Pancreas (tissue), 10 donors: ENCODE results near the gene CHST11. TPM values are rescaled to one million over a fixed set of nuclear protein-coding genes. Genes with fewer than 3 reads are reported as not detected.

Experiments used
- ATAC-seq, 4 donors: fragments of 200-7000 bp; cut with Tn5 transposase; one replicate each; pipeline versions ENCODE4 v1.8.0 to v1.9.1; 2020; ENCODE audit warnings: mild to moderate bottlenecking in 4 of 4, moderate library complexity in 4 of 4
- DNase-seq, 6 donors: peaks; one replicate each; pipeline ENCODE4 v3.0.0-alpha.2; 2020
- FAIRE-seq: peaks from 2 replicates; lab custom pipeline; 2012; peaks lifted over from hg19 to GRCh38; lab: Jason Lieb, UNC
- H3K27ac ChIP-seq, 4 donors: fragments of 200-600 bp; sonication (generic); 1 replicate in 3 of 4; 2 replicates in 1 of 4; pipeline versions ENCODE4 v1.5.0 to v1.8.0; 2020
- H3K27me3 ChIP-seq, 4 donors: fragments of 200-600 bp; one replicate each; pipeline ENCODE4 v1.8.0; 2021
- H3K36me3 ChIP-seq, 3 donors: fragments of 200-600 bp; sonication (generic) in 1 of 3; one replicate each; pipeline versions ENCODE4 v1.5.0 to v1.8.0; 2020 to 2021
- H3K4me1 ChIP-seq, 3 donors: fragments of 200-600 bp; one replicate each; pipeline ENCODE4 v1.8.0; 2021
- H3K4me3 ChIP-seq, 4 donors: fragments of 200-600 bp; sonication (generic) in 2 of 4; one replicate each; pipeline versions ENCODE4 v1.5.0 to v1.8.0; 2020 to 2021
- H3K9me3 ChIP-seq, 4 donors: fragments of 200-600 bp; one replicate each; pipeline ENCODE4 v1.8.0; 2021
- WGBS, 2 donors: extraction: QIAGEN DNeasy Blood & Tissue Kit; methylation state at CpG; one replicate each; pipeline ENCODE4 v1.1.7; 2013; 5-methylcytosine and 5-hydroxymethylcytosine counted together
- intact Hi-C, 3 donors: fragments of 100-400 bp; cut with DNase I; formaldehyde crosslinking; loops; one replicate each; pipeline versions ENCODE4 v1.11.1 to v1.14.2; 2022
- polyA plus RNA-seq, 2 donors: library from polyadenylated mRNA; stranded (reverse); fragments of 200-250 nt; gene quantifications; one replicate each; pipeline ENCODE4 v1.2.3, GENCODE V29; 2013
- total RNA-seq, 6 donors: library from RNA; stranded (reverse); fragmentation: NEBNext Ultra II Directional in 4 of 6; extraction: Animal tissue kit (Norgen Biotek cat#: 25700) in 4 of 6; gene quantifications; one replicate each; pipeline versions ENCODE4 v1.2.1 to v1.2.4, GENCODE V29; 2021 to 2023
- TF ChIP-seq, protein P1 (sequence below), 4 donors: fragments of 200-600 bp; sonication (generic) in 3 of 4; IDR thresholded peaks; one replicate each; pipeline versions ENCODE4 v1.5.0 to v1.8.0; 2021; ENCODE audit warnings: antibody characterized with exemption in 4 of 4
- donor health status: healthy with polysubstance abuse.
- donor health status: DM: no; HTN: no; CAD: no; lungs with moderate emphysema.
- donor health status: DM: no; HTN: no; CAD: no.
- donor health status: control.
- donor health status: control.
- donor health status: Bipolar disorder and iron deficiency.
- donor health status: DM: yes; HTN: yes; CAD: no.
- donor health status: DM: no; HTN: no; CAD: no.
- donor health status: DM: no; HTN: no; CAD: no.
- donor health status: DM: yes; HTN: yes; CAD: no.

CHST11 gene
- total and polyA plus RNA-seq, 8 donors, result 1.1 to 14.8 (median 7.8) TPM

- ATAC-seq (no peak), DNase-seq (no peak), FAIRE-seq (no peak)
- WGBS, 2 donors, result 96 to 99% methylated on average over 3 of the region's 3 CpGs
- Histone ChIP-seq H3K27me3 (no peaks in the 10 kb centered on the region), H3K4me3 (no peak overlapping the region), H3K9me3 (no peaks in the 10 kb centered on the region), H3K4me1 (peaks cover 0 to 3% (median 0%) of the 10 kb centered on the region in 3 donors), H3K36me3 (no peaks in the 10 kb centered on the region), H3K27ac (no peak overlapping the region)
- intact Hi-C loops, result no loop called here
- TF ChIP-seq, protein P1, sequence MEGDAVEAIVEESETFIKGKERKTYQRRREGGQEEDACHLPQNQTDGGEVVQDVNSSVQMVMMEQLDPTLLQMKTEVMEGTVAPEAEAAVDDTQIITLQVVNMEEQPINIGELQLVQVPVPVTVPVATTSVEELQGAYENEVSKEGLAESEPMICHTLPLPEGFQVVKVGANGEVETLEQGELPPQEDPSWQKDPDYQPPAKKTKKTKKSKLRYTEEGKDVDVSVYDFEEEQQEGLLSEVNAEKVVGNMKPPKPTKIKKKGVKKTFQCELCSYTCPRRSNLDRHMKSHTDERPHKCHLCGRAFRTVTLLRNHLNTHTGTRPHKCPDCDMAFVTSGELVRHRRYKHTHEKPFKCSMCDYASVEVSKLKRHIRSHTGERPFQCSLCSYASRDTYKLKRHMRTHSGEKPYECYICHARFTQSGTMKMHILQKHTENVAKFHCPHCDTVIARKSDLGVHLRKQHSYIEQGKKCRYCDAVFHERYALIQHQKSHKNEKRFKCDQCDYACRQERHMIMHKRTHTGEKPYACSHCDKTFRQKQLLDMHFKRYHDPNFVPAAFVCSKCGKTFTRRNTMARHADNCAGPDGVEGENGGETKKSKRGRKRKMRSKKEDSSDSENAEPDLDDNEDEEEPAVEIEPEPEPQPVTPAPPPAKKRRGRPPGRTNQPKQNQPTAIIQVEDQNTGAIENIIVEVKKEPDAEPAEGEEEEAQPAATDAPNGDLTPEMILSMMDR (IDR thresholded peaks at IDR 0.05), result no peak
Observed at GRCh38 chr12:104479123-104479662, 22.4 kb downstream of the CHST11 start.

- Histone ChIP-seq H3K36me3 (no peaks in the 10 kb centered on the region), H3K27ac (no peak overlapping the region), H3K9me3 (no peaks in the 10 kb centered on the region), H3K27me3 (no peaks in the 10 kb centered on the region), H3K4me3 (no peak overlapping the region), H3K4me1 (peaks cover 0 to 3% (median 0%) of the 10 kb centered on the region in 3 donors)
- ATAC-seq (no peak), FAIRE-seq (no peak), DNase-seq (no peak)
- TF ChIP-seq, protein P1 (IDR thresholded peaks at IDR 0.05), result no peak
- 89 to 100% methylated on average over 3 of the region's 3 CpGs for WGBS, 2 donors
- intact Hi-C loops, result no loop called here
Observed at GRCh38 chr12:104480012-104480411, 23.3 kb downstream of the CHST11 start.

DNA sequence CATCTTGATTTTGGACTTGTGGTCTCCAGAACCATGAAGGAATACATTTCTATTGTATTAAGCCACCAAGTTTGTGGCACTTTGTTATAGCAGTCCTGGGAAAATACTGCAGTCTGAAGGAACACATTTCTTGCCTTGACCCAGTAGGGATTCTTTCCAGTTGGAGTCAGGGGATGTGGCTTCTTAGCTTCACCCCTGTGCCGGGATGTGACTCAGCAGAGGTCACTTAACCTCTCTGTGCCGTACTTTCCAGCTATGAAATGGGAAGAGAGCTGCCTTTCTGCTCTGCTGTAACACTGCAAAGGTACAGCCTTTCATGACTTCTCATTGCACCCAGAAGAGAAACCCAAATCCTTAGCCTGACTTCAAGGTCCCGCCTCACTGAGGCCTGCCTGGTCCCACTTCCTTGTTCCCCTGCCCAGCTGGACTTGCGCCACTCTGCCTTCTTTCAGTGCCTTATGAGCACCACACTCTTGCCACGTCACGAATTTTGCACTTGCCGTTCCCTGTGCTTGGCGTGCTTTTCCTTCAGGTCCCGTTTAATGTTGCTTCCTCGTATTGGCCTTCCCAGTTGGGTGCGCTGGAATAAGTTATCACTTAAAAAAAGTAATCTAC lies 24.2 kb downstream of the CHST11 start:
- Histone ChIP-seq H3K4me1 (peaks cover 0 to 3% (median 0%) of the 10 kb centered on the region in 3 donors), H3K27ac (no peak overlapping the region), H3K9me3 (no peaks in the 10 kb centered on the region), H3K36me3 (no peaks in the 10 kb centered on the region), H3K4me3 (no peak overlapping the region), H3K27me3 (no peaks in the 10 kb centered on the region)
- intact Hi-C loops, result no loop called here
- 94 to 95% methylated on average over 11 of the region's 11 CpGs for WGBS, 2 donors
- TF ChIP-seq, protein P1 (IDR thresholded peaks at IDR 0.05), result no peak
- DNase-seq, result peak in 1 of 6 donors; percentile 57
- no peak for FAIRE-seq
- ATAC-seq, result peak in 2 of 4 donors; percentile 60 to 63

- Histone ChIP-seq H3K36me3 (no peaks in the 10 kb centered on the region), H3K27me3 (no peaks in the 10 kb centered on the region), H3K4me3 (no peak overlapping the region), H3K27ac (no peak overlapping the region), H3K9me3 (no peaks in the 10 kb centered on the region), H3K4me1 (peaks cover 0 to 4% (median 0%) of the 10 kb centered on the region in 3 donors)
- TF ChIP-seq, protein P1 (IDR thresholded peaks at IDR 0.05), result no peak
- WGBS, 2 donors, result 84 to 87% methylated on average over 4 of the region's 4 CpGs
- FAIRE-seq (no peak), DNase-seq (no peak), ATAC-seq (no peak)
- intact Hi-C loops, result no loop called here
Observed at GRCh38 chr12:104482113-104482512, 25.4 kb downstream of the CHST11 start.

- Histone ChIP-seq H3K9me3 (no peaks in the 10 kb centered on the region), H3K4me1 (peaks cover 0 to 7% (median 0%) of the 10 kb centered on the region in 3 donors), H3K36me3 (no peaks in the 10 kb centered on the region), H3K27me3 (no peaks in the 10 kb centered on the region), H3K4me3 (no peak overlapping the region), H3K27ac (no peak overlapping the region)
- FAIRE-seq, result no peak
- TF ChIP-seq, protein P1 (IDR thresholded peaks at IDR 0.05), result no peak
- intact Hi-C loops, result no loop called here
- WGBS, 2 donors, result 35 to 40% methylated on average over 4 of the region's 4 CpGs
- ATAC-seq, result peak; percentile 41 to 65 (median 44)
- DNase-seq, result peak in 2 of 6 donors; percentile 48 to 51
Observed at GRCh38 chr12:104482748-104483147, 26.0 kb downstream of the CHST11 start.
